ENCODE results near the gene C20orf144.

Gene C20orf144

DNA sequence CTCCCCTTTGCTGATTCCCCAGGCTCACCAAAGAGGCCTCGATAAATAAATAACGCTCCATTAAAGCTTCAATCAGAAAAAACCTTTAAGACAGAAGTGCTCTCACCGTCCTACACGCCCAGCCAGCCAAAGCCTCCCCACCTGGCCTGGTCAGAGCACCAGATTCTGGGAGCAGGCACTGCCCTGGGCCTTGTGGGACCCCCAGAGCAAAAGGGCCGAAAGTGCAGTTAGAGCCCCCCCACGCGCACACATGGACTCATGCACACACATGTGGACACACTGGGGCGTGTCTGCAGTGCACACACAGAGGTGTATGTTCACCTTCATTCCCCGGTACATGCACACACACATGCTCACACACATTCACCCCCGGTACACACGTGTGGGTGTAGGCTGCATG lies 14.0 kb downstream of the C20orf144 start:
- in situ Hi-C loops (cut with HindIII; ENCODE audit: low sequenced_read_pairs): no loop called here

DNA sequence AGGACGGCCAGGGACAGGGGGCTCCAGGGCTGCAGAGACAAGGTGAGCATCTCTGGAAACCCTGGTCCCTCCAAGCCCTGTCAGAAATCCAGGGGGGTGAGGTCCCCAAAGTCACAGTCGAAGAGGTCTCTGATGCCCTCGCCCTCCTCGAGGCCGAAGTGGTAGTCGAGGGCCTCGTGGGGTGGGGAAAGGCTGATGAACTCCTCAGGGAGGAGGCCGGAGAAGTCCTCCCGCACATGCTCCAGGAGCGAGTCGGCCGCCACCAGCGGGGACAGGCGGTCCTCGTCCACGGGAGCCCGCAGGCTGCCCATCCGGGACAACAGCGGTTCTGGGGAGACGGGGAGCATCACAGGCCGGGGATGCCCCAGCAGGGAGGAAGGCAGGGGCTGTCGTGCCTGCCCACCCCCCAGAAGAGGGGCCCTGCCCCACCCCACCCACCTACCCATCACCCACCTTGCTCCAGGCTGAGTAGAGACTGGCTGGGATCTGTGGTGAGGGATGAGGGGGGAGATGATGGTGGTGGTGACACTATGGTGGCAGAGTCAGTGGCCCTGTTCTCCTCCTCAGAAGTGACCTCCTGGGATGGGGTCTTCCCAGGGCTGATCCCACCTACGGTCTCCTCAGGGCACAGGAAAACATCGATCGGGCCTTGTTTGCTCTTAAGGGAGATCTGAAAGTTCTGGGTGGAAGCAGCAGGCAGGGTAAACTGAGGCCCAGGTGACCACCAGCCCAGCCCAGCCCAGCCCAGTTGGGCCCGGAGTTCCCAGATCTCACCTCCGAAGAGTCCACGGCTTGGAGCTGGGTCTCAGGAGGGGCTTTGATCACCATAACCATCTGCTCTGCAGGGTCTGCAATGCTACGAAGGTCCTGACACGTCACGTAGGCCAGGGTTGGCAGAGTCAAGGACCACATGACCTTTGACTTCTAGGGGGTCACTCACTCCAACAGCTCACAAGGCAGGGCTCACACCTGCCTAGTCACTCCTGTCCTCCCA lies 14.8 kb downstream of the C20orf144 start:
- in situ Hi-C loops (cut with HindIII; ENCODE audit: low sequenced_read_pairs): no loop called here

- in situ Hi-C loops (cut with HindIII; ENCODE audit: low sequenced_read_pairs): no loop called here
Observed at GRCh38 chr20:33677991-33678702, 16.0 kb downstream of the C20orf144 start.

GRCh38 chr20:33679758-33680485 lies 17.8 kb downstream of the C20orf144 start:
- in situ Hi-C loops (cut with HindIII; ENCODE audit: low sequenced_read_pairs): no loop called here

DNA sequence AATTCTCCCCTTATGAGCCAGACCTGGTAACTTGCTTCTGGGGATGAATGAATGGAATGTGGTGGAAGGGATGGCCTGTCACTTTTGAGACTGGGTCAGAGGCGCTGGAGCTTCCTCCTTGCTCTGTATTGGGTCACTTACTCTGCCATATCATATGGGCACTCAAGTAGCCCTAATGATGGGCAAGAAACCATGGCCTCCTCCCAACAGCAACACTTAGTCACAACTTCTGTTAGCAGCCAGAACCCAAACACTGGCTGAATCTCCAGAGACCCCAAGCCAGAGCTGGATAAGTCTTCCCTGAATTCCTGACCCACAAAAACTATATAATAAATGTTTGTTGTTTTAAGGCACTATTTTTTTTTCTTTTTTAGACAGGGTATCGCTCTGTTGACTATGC lies 18.6 kb downstream of the C20orf144 start:
- in situ Hi-C loops (cut with HindIII; ENCODE audit: low sequenced_read_pairs): no loop called here

GRCh38 chr20:33681288-33681687 lies 19.2 kb downstream of the C20orf144 start:
- in situ Hi-C loops (cut with HindIII; ENCODE audit: low sequenced_read_pairs): no loop called here

GRCh38 chr20:33681728-33682353 lies 19.7 kb downstream of the C20orf144 start:
- in situ Hi-C loops (cut with HindIII; ENCODE audit: low sequenced_read_pairs): no loop called here

GRCh38 chr20:33684533-33685327 lies 22.6 kb downstream of the C20orf144 start:
- in situ Hi-C loops (cut with HindIII; ENCODE audit: low sequenced_read_pairs): loop anchor here (5.0 kb wide), 1 partner anchor 38 kb away; the partner anchor contains the start of gene PXMP4

DNA sequence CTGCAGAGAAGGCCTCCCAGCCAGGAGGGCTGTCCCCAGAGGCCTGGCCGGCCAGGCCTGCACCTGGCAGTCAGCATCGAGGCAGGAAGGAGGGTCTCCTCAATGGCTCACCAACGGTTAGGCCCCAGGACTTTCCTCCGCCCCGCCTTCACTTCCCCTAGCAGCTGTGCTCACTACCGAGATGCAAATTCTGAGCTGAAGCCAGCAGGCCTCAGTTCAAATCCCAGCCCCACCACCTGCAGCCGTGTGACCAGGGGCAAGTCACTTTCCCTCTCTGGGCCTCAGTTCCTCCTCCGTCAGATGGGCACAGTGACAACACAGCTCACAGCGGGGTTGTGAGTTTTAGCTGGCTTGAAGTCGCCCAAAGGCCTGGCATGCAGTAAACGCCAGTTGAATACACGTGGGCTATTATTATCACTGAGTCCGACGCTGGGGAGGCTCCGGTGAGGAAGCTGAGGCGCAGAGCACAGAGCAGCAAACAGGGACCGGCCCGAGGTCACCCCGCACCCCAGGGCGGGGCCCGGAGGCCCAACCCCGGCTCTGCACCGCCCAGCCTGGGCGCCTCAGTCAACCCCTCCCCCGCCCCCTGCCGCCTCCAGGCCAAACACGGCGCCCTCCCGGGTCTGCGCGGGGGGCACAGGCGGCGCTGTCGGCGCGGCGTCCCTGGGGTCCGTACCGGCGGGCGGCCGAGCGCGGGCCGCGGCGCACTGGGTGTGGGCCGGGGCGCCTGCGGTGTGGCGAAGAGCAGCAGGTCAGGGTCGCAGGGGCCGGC lies 23.4 kb downstream of the C20orf144 start:
- in situ Hi-C loops (cut with HindIII; ENCODE audit: low sequenced_read_pairs): loop anchor here (5.0 kb wide), 1 partner anchor 37 kb away; the partner anchor contains the start of gene PXMP4

DNA sequence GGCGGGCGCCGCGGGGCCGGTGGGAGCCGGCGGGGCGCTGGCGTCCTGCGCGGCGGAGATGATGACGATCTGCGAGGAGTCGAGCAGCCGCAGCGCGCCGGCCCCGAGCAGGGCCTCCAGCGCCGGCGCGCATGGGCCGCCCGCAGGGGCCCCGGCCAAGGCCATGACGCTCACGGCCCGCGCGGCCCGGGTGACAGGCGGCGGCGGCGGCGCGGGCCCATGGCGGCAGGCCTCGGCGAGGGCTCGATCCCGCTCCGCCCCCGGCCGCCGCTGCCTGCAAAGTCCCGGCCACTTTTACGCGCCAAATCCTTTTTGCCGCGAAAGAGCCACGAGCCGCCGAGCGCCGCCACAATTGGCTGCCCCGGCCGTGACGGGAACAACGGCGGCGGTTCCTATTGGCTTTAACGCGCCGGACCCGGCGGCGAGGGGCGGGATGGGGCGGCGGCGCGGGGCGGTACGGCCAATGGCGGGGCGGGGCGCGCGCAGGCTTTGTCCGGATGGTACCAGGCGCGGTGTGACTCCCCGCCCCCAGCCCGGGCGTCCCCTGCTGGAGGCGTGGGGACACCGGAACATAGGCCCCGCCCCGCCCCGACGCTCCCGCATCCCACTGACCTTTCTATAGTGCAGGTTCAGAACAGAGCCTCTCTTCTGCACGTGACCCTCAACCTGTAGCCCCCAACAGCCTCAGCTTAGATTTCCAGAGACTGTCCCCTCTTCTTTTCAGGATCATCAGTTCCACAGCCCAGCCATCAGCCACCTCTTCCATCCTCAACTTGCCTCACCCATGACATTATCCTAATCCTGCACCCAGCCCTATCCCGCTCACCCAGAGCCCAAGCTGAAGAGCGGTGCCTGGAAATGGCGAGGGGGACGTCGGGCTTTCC lies 24.2 kb downstream of the C20orf144 start, which contains the start of gene E2F1:
Gene E2F1 (minus strand): TSS at position 286 of the 884 bp plus-strand sequence. CDS start 121 bp downstream, at position 165.
- in situ Hi-C loops (cut with HindIII; ENCODE audit: low sequenced_read_pairs): loop anchor here (5.0 kb wide), 1 partner anchor 36 kb away; the partner anchor contains the start of gene PXMP4

- in situ Hi-C loops (cut with HindIII; ENCODE audit: low sequenced_read_pairs): loop anchor here (5.0 kb wide), 1 partner anchor 35 kb away; the partner anchor contains the start of gene PXMP4
Observed at GRCh38 chr20:33686984-33687366, 24.8 kb downstream of the C20orf144 start.

DNA sequence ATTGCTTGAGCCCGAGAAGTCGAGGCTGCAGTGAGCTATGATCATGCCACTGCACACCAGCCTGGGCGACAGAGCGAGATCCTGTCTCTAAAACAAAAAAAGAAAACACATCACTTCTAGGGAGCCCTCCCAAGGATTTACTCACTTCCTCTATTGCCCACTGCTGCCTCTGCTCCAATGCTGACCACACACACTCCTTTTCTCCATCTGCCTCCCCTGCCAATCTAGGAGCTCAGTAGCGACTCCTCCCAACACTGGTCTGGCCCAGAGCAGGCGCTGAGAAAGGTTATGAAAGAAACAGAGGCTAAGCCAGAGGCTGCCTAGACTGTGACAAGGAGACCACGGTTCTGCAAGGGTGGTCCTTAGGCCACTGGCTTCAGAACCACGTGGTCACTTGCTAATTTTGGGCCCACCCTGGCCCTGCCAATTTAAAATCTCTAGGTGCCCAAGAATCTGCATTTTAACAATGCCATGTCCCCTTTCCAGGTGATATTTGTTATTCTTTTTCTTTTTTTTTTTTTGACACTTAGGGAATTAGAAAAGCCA lies 25.3 kb downstream of the C20orf144 start:
- in situ Hi-C loops (cut with HindIII; ENCODE audit: low sequenced_read_pairs): loop anchor here (5.0 kb wide), 1 partner anchor 35 kb away; the partner anchor contains the start of gene PXMP4

- in situ Hi-C loops (cut with HindIII; ENCODE audit: low sequenced_read_pairs): loop anchor here (5.0 kb wide), 1 partner anchor 34 kb away; the partner anchor contains the start of gene PXMP4
Observed at GRCh38 chr20:33687993-33688937, 26.1 kb downstream of the C20orf144 start.

DNA sequence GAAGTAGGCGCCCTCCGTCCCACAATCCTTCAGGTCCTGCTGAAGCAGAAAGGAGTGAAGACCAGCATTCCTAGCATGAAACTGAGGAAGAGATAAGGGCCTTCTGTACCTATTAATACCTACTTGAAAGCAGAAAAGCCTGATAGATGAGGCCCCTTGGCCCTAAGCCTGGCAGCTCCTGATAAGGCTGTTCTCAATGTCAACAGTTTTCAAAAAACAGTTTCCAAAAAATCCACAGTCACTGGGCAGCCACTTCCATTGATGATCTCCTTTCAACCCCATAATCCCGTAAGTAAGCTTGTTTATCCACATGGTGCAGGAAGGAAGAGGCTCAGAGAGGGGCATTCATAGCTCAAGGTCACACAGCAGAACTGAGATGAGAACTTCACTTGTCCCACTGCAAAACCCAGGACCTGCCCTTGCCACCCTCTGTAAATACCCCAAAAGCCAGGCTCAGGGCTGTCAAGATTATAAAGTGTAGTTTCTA lies 26.9 kb downstream of the C20orf144 start:
- in situ Hi-C loops (cut with HindIII; ENCODE audit: low sequenced_read_pairs): loop anchor here (5.0 kb wide), 1 partner anchor 33 kb away; the partner anchor contains the start of gene PXMP4

- in situ Hi-C loops (cut with HindIII; ENCODE audit: low sequenced_read_pairs): loop anchor here (5.0 kb wide), 1 partner anchor 33 kb away; the partner anchor contains the start of gene PXMP4
Observed at GRCh38 chr20:33689493-33689892, 27.4 kb downstream of the C20orf144 start.

GRCh38 chr20:33689973-33690372 lies 27.8 kb downstream of the C20orf144 start:
- in situ Hi-C loops (cut with HindIII; ENCODE audit: low sequenced_read_pairs): loop anchor here (5.0 kb wide), 1 partner anchor 32 kb away; the partner anchor contains the start of gene PXMP4
